ENCODE data around the gene VPS13D. TPM values are rescaled to one million over a fixed set of nuclear protein-coding genes. Genes with fewer than 3 reads are reported as not detected.

VPS13D gene
- total RNA-seq, 1 donor from 2014 or later = 77.8 TPM

GRCh38 chr1:12400027-12400693, 170.3 kb downstream of the VPS13D start:
- H3K4me1 Mint-ChIP-seq = peaks cover 74% of the 10 kb centered on the region
- H3K36me3 Mint-ChIP-seq = peaks cover 33% of the 10 kb centered on the region
- no peaks in the 10 kb centered on the region for H3K9me3 Mint-ChIP-seq
- no peak overlapping the region for H3K4me3 Mint-ChIP-seq
- DNase-seq (ENCODE audit: low spot score in 2 of 2, unreplicated experiment in 2 of 2) = no peak
- no peaks in the 10 kb centered on the region for H3K27me3 Mint-ChIP-seq (ENCODE audit: low read depth)
- peak overlapping the region; percentile 75 for H3K27ac Mint-ChIP-seq
- TF ChIP-seq CTCF (IDR thresholded peaks at IDR 0.05; ENCODE audit: unreplicated experiment) = no peak

- Mint-ChIP-seq H3K27ac (peak overlapping the region; percentile 96), H3K27me3 (ENCODE audit: low read depth) (no peaks in the 10 kb centered on the region), H3K9me3 (no peaks in the 10 kb centered on the region), H3K36me3 (peaks cover 30% of the 10 kb centered on the region), H3K4me3 (no peak overlapping the region), H3K4me1 (peaks cover 80% of the 10 kb centered on the region)
- no peak for DNase-seq (ENCODE audit: low spot score in 2 of 2, unreplicated experiment in 2 of 2)
- TF ChIP-seq CTCF (IDR thresholded peaks at IDR 0.05; ENCODE audit: unreplicated experiment) = no peak
These were observed 172.4 kb downstream of the VPS13D start for GRCh38 chr1:12402159-12402673.

GRCh38 chr1:12402842-12403241, 173.0 kb downstream of the VPS13D start:
- H3K4me1 Mint-ChIP-seq = peaks cover 80% of the 10 kb centered on the region

GRCh38 chr1:12404918-12405317, 175.1 kb downstream of the VPS13D start:
- H3K27me3 Mint-ChIP-seq (ENCODE audit: low read depth) = no peaks in the 10 kb centered on the region
- peak overlapping the region; percentile 96 for H3K27ac Mint-ChIP-seq
- H3K4me1 Mint-ChIP-seq = peaks cover 86% of the 10 kb centered on the region

More at GRCh38 chr1:12402842-12403241, 173.0 kb downstream of the VPS13D start:
- DNase-seq (ENCODE audit: low spot score in 2 of 2, unreplicated experiment in 2 of 2) = no peak
- peak overlapping the region; percentile 96 for H3K27ac Mint-ChIP-seq
- no peak overlapping the region for H3K4me3 Mint-ChIP-seq
- TF ChIP-seq CTCF (IDR thresholded peaks at IDR 0.05; ENCODE audit: unreplicated experiment) = no peak
- no peaks in the 10 kb centered on the region for H3K9me3 Mint-ChIP-seq
- H3K27me3 Mint-ChIP-seq (ENCODE audit: low read depth) = no peaks in the 10 kb centered on the region
- peaks cover 29% of the 10 kb centered on the region for H3K36me3 Mint-ChIP-seq

GRCh38 chr1:12405325-12406210, 175.7 kb downstream of the VPS13D start:
- peak overlapping the region; percentile 96 for H3K27ac Mint-ChIP-seq
- no peaks in the 10 kb centered on the region for H3K27me3 Mint-ChIP-seq (ENCODE audit: low read depth)
- H3K36me3 Mint-ChIP-seq = peaks cover 27% of the 10 kb centered on the region
- H3K4me3 Mint-ChIP-seq = no peak overlapping the region
- TF ChIP-seq CTCF (IDR thresholded peaks at IDR 0.05; ENCODE audit: unreplicated experiment) = peak; percentile 30
- H3K4me1 Mint-ChIP-seq = peaks cover 86% of the 10 kb centered on the region
- H3K9me3 Mint-ChIP-seq = peaks cover 6% of the 10 kb centered on the region
- no peak for DNase-seq (ENCODE audit: low spot score in 2 of 2, unreplicated experiment in 2 of 2)

More at GRCh38 chr1:12404918-12405317, 175.1 kb downstream of the VPS13D start:
- H3K36me3 Mint-ChIP-seq = peaks cover 27% of the 10 kb centered on the region
- TF ChIP-seq CTCF (IDR thresholded peaks at IDR 0.05; ENCODE audit: unreplicated experiment) = no peak
- H3K9me3 Mint-ChIP-seq = peaks cover under 1% of the 10 kb centered on the region
- no peak overlapping the region for H3K4me3 Mint-ChIP-seq
- no peak for DNase-seq (ENCODE audit: low spot score in 2 of 2, unreplicated experiment in 2 of 2)

Data from mesothelial cell of epicardium (in vitro differentiated cells).